ENCODE results near the gene CLEC10A.
"Not testable (repeated sequence)": the region's sequence is repeated elsewhere in the genome, so short reads cannot be mapped to it uniquely, and the experiment has no call there.

CLEC10A gene

GRCh38 chr17:7107012-7107754, 27.1 kb upstream of the CLEC10A start:
- no peak overlapping the region for H3K56ac ChIP-seq (ENCODE audit: low read length)
- no peak overlapping the region for H3K23ac ChIP-seq (ENCODE audit: low read length)
- H3K4me3 ChIP-seq (ENCODE audit: low read length): no peak overlapping the region
- no peak overlapping the region for H3K18ac ChIP-seq (ENCODE audit: low read length)
- H3K4me1 ChIP-seq (ENCODE audit: control insufficient read depth, low read depth, low read length): no peaks in the 10 kb centered on the region
- H3K27me3 ChIP-seq (ENCODE audit: insufficient read depth, low read length, poor library complexity): no peaks in the 10 kb centered on the region
- no peak overlapping the region for H3K4ac ChIP-seq (ENCODE audit: low read depth, low read length)
- no peak overlapping the region for H3K27ac ChIP-seq (ENCODE audit: low read depth, low read length)
- no CpG with 5 or more reads among the region's 20 CpGs for WGBS (ENCODE audit: extremely low coverage, insufficient coverage, low lambda C conversion rate)
- H2AK5ac ChIP-seq (ENCODE audit: low read length): no peak overlapping the region
- no peaks in the 10 kb centered on the region for H3K79me1 ChIP-seq (ENCODE audit: low read length)
- no peak overlapping the region for H2BK120ac ChIP-seq (ENCODE audit: low read depth, low read length)
- no peak overlapping the region for H3K9ac ChIP-seq (ENCODE audit: low read length)
- H4K8ac ChIP-seq (ENCODE audit: low read depth, low read length): no peak overlapping the region
- no peak overlapping the region for H3K4me2 ChIP-seq (ENCODE audit: low read length)
- H3K79me2 ChIP-seq (ENCODE audit: control insufficient read depth, insufficient read depth, low read length): no peaks in the 10 kb centered on the region
- no peak for DNase-seq
- no peaks in the 10 kb centered on the region for H3K36me3 ChIP-seq (ENCODE audit: control insufficient read depth, insufficient read depth, low read length)
- H2BK15ac ChIP-seq (replicated peaks; ENCODE audit: low read depth): no peak overlapping the region
- no peak overlapping the region for H4K5ac ChIP-seq (ENCODE audit: low read length)
- H2BK5ac ChIP-seq (ENCODE audit: low read length): no peak overlapping the region

GRCh38 chr17:7102421-7102820, 22.4 kb upstream of the CLEC10A start:
- Histone ChIP-seq H3K27ac (ENCODE audit: low read depth, low read length) (no peak overlapping the region), H3K79me1 (ENCODE audit: low read length) (no peaks in the 10 kb centered on the region), H3K4me3 (ENCODE audit: low read length) (no peak overlapping the region), H3K27me3 (ENCODE audit: insufficient read depth, low read length, poor library complexity) (no peaks in the 10 kb centered on the region), H2BK15ac (replicated peaks; ENCODE audit: low read depth) (no peak overlapping the region), H3K4ac (ENCODE audit: low read depth, low read length) (no peak overlapping the region), H3K79me2 (ENCODE audit: control insufficient read depth, insufficient read depth, low read length) (no peaks in the 10 kb centered on the region), H4K8ac (ENCODE audit: low read depth, low read length) (no peak overlapping the region), H3K36me3 (ENCODE audit: control insufficient read depth, insufficient read depth, low read length) (no peaks in the 10 kb centered on the region), H3K23ac (ENCODE audit: low read length) (no peak overlapping the region), H3K18ac (ENCODE audit: low read length) (no peak overlapping the region), H4K5ac (ENCODE audit: low read length) (no peak overlapping the region), H3K56ac (ENCODE audit: low read length) (peak overlapping the region; percentile 15), H2BK5ac (ENCODE audit: low read length) (no peak overlapping the region), H3K4me1 (ENCODE audit: control insufficient read depth, low read depth, low read length) (no peaks in the 10 kb centered on the region), H3K9ac (ENCODE audit: low read length) (no peak overlapping the region), H3K4me2 (ENCODE audit: low read length) (no peak overlapping the region), H2BK120ac (ENCODE audit: low read depth, low read length) (no peak overlapping the region), H2AK5ac (ENCODE audit: low read length) (no peak overlapping the region)
- WGBS (ENCODE audit: extremely low coverage, insufficient coverage, low lambda C conversion rate): no CpG with 5 or more reads among the region's 6 CpGs
- DNase-seq: no peak

DNA sequence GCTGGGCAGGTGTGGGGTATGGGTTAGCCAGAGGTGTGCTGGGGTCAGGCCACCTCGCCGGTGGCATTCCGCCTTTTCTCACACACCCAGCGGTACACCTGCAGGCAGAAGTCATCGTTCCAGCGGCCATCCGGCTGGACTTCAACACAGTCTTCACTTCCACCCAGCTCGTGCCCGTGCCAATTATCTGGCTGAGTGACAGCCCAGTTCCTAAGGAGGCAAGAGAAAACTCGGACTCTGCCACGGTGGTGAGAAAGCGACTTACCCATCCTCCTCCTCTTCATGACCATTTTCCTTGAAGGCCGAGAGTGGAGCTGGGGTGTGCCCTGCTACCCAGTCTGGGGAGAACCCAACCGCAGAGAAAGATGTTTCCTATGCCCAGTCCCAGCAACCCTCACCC, 21.5 kb upstream of the CLEC10A start:
- no peak overlapping the region for H2BK15ac ChIP-seq (replicated peaks; ENCODE audit: low read depth)
- no peak overlapping the region for H3K56ac ChIP-seq (ENCODE audit: low read length)
- no peaks in the 10 kb centered on the region for H3K4me1 ChIP-seq (ENCODE audit: control insufficient read depth, low read depth, low read length)
- H4K5ac ChIP-seq (ENCODE audit: low read length): no peak overlapping the region
- no peak for DNase-seq
- H3K18ac ChIP-seq (ENCODE audit: low read length): no peak overlapping the region
- no peak overlapping the region for H3K4me2 ChIP-seq (ENCODE audit: low read length)
- no peak overlapping the region for H3K23ac ChIP-seq (ENCODE audit: low read length)
- H2BK120ac ChIP-seq (ENCODE audit: low read depth, low read length): no peak overlapping the region
- no peaks in the 10 kb centered on the region for H3K79me2 ChIP-seq (ENCODE audit: control insufficient read depth, insufficient read depth, low read length)
- H2BK5ac ChIP-seq (ENCODE audit: low read length): no peak overlapping the region
- no peak overlapping the region for H3K4ac ChIP-seq (ENCODE audit: low read depth, low read length)
- no peaks in the 10 kb centered on the region for H3K36me3 ChIP-seq (ENCODE audit: control insufficient read depth, insufficient read depth, low read length)
- no peak overlapping the region for H4K8ac ChIP-seq (ENCODE audit: low read depth, low read length)
- no peaks in the 10 kb centered on the region for H3K27me3 ChIP-seq (ENCODE audit: insufficient read depth, low read length, poor library complexity)
- no CpG with 5 or more reads among the region's 14 CpGs for WGBS (ENCODE audit: extremely low coverage, insufficient coverage, low lambda C conversion rate)
- no peaks in the 10 kb centered on the region for H3K79me1 ChIP-seq (ENCODE audit: low read length)
- no peak overlapping the region for H3K4me3 ChIP-seq (ENCODE audit: low read length)
- no peak overlapping the region for H2AK5ac ChIP-seq (ENCODE audit: low read length)
- H3K27ac ChIP-seq (ENCODE audit: low read depth, low read length): no peak overlapping the region
- no peak overlapping the region for H3K9ac ChIP-seq (ENCODE audit: low read length)

DNA sequence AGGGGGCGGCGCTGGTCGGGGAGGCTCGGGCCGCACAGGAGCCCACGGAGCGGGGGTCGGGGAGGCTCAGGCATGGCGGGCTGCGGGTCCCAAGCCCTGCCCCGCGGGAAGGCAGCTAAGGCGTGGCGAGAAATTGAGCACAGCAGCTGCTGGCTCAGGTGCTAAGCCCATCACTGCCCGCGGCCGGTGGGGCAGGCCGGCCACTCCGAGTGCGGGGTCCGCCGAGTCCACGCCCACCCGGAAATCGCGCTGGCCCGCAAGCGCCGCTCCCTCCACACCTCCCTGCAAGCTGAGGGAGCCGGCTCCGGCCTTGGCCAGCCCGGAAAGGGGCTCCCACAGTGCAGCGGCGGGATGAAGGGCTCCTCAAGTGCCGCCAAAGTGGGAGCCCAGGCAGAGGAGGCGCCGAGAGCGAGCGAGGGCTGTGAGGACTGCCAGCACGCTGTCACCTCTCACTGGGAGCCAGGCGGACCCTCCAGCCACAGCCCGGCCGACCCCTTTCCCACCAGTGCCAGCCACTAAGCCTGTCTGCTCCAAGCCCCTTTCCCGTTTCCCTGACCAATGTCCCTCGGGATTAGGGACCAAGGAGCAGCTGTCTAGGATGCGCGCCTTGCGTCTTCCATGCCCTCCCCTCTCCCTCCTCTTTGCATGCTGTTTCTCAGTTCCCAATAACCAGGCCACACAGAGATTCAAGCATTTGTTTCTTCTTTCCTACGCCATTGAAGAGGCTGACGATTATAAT, 20.8 kb upstream of the CLEC10A start:
- not testable (repeated sequence) for H2BK5ac ChIP-seq (ENCODE audit: low read length); H3K79me2 ChIP-seq (ENCODE audit: control insufficient read depth, insufficient read depth, low read length); H3K9ac ChIP-seq (ENCODE audit: low read length); H3K36me3 ChIP-seq (ENCODE audit: control insufficient read depth, insufficient read depth, low read length); H3K27ac ChIP-seq (ENCODE audit: low read depth, low read length); H3K4ac ChIP-seq (ENCODE audit: low read depth, low read length); H4K5ac ChIP-seq (ENCODE audit: low read length); H4K8ac ChIP-seq (ENCODE audit: low read depth, low read length); H3K23ac ChIP-seq (ENCODE audit: low read length); H2BK15ac ChIP-seq (replicated peaks; ENCODE audit: low read depth); H2BK120ac ChIP-seq (ENCODE audit: low read depth, low read length); H3K27me3 ChIP-seq (ENCODE audit: insufficient read depth, low read length, poor library complexity); H3K56ac ChIP-seq (ENCODE audit: low read length); H3K79me1 ChIP-seq (ENCODE audit: low read length); H2AK5ac ChIP-seq (ENCODE audit: low read length); H3K4me3 ChIP-seq (ENCODE audit: low read length); H3K18ac ChIP-seq (ENCODE audit: low read length); H3K4me1 ChIP-seq (ENCODE audit: control insufficient read depth, low read depth, low read length); DNase-seq; H3K4me2 ChIP-seq (ENCODE audit: low read length)
- no CpG with 5 or more reads among the region's 50 CpGs for WGBS (ENCODE audit: extremely low coverage, insufficient coverage, low lambda C conversion rate)

- no peak for DNase-seq
- no peaks in the 10 kb centered on the region for H3K36me3 ChIP-seq (ENCODE audit: control insufficient read depth, insufficient read depth, low read length)
- H3K27ac ChIP-seq (ENCODE audit: low read depth, low read length): no peak overlapping the region
- no peak overlapping the region for H3K9ac ChIP-seq (ENCODE audit: low read length)
- no peak overlapping the region for H3K4me3 ChIP-seq (ENCODE audit: low read length)
- no peaks in the 10 kb centered on the region for H3K27me3 ChIP-seq (ENCODE audit: insufficient read depth, low read length, poor library complexity)
- H3K23ac ChIP-seq (ENCODE audit: low read length): no peak overlapping the region
- H2BK120ac ChIP-seq (ENCODE audit: low read depth, low read length): no peak overlapping the region
- H3K4ac ChIP-seq (ENCODE audit: low read depth, low read length): no peak overlapping the region
- no peak overlapping the region for H3K4me2 ChIP-seq (ENCODE audit: low read length)
- H3K79me2 ChIP-seq (ENCODE audit: control insufficient read depth, insufficient read depth, low read length): no peaks in the 10 kb centered on the region
- H3K18ac ChIP-seq (ENCODE audit: low read length): no peak overlapping the region
- no peaks in the 10 kb centered on the region for H3K4me1 ChIP-seq (ENCODE audit: control insufficient read depth, low read depth, low read length)
- no peak overlapping the region for H2BK15ac ChIP-seq (replicated peaks; ENCODE audit: low read depth)
- H3K79me1 ChIP-seq (ENCODE audit: low read length): no peaks in the 10 kb centered on the region
- no peak overlapping the region for H2AK5ac ChIP-seq (ENCODE audit: low read length)
- no CpG with 5 or more reads among the region's 13 CpGs for WGBS (ENCODE audit: extremely low coverage, insufficient coverage, low lambda C conversion rate)
- H4K5ac ChIP-seq (ENCODE audit: low read length): no peak overlapping the region
- no peak overlapping the region for H3K56ac ChIP-seq (ENCODE audit: low read length)
- H2BK5ac ChIP-seq (ENCODE audit: low read length): no peak overlapping the region
- H4K8ac ChIP-seq (ENCODE audit: low read depth, low read length): no peak overlapping the region
These were observed 18.9 kb upstream of the CLEC10A start for GRCh38 chr17:7098802-7099459.
